Measurements from ENCODE around the gene RPS25. TPM values are rescaled to one million over a fixed set of nuclear protein-coding genes. Genes with fewer than 3 reads are reported as not detected.

The RPS25 gene
- total and polyA plus RNA-seq, 7 donors = 1,350 to 3,409 (median 2,533) TPM

DNA sequence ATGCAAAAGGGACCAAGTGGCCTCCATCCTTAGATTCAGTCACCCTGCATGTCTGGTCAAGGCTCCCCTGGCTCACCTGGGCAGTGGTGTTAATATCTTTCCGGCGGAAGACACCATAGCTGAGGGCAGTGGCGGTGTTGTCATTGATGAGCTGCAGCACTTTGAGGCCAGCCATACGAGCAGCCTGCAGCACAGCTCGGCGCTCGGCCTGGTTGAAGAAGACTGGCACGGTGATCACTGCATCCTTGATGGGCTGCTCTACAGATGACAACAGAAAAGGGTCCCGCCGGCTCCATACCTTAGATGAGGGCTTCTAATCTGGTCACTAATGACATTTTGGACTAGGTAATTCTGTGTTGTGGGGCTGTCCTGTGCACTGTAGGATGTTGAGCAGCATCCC is 36.3 kb upstream of the RPS25 start:
- TF ChIP-seq EP300 (IDR thresholded peaks at IDR 0.05) = no peak
- TF ChIP-seq POLR2A (IDR thresholded peaks at IDR 0.05) = no peak
- TF ChIP-seq, protein P1, sequence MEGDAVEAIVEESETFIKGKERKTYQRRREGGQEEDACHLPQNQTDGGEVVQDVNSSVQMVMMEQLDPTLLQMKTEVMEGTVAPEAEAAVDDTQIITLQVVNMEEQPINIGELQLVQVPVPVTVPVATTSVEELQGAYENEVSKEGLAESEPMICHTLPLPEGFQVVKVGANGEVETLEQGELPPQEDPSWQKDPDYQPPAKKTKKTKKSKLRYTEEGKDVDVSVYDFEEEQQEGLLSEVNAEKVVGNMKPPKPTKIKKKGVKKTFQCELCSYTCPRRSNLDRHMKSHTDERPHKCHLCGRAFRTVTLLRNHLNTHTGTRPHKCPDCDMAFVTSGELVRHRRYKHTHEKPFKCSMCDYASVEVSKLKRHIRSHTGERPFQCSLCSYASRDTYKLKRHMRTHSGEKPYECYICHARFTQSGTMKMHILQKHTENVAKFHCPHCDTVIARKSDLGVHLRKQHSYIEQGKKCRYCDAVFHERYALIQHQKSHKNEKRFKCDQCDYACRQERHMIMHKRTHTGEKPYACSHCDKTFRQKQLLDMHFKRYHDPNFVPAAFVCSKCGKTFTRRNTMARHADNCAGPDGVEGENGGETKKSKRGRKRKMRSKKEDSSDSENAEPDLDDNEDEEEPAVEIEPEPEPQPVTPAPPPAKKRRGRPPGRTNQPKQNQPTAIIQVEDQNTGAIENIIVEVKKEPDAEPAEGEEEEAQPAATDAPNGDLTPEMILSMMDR (IDR thresholded peaks at IDR 0.05) = no peak
- TF ChIP-seq POLR2AphosphoS5 (IDR thresholded peaks at IDR 0.05) = no peak
- intact Hi-C loops (cut with DNase I) = no loop called here
- Histone ChIP-seq H3K9me3 (no peaks in the 10 kb centered on the region), H3K36me3 (peaks cover 17 to 58% (median 46%) of the 10 kb centered on the region in 4 donors), H3K27ac (no peak overlapping the region), H3K4me1 (peaks cover 0 to 25% (median 23%) of the 10 kb centered on the region in 4 donors), H3K4me3 (no peak overlapping the region), H3K27me3 (no peaks in the 10 kb centered on the region)
- 97% methylated on average over 10 of the region's 10 CpGs for WGBS, 2 donors
- no peak for DNase-seq

DNA sequence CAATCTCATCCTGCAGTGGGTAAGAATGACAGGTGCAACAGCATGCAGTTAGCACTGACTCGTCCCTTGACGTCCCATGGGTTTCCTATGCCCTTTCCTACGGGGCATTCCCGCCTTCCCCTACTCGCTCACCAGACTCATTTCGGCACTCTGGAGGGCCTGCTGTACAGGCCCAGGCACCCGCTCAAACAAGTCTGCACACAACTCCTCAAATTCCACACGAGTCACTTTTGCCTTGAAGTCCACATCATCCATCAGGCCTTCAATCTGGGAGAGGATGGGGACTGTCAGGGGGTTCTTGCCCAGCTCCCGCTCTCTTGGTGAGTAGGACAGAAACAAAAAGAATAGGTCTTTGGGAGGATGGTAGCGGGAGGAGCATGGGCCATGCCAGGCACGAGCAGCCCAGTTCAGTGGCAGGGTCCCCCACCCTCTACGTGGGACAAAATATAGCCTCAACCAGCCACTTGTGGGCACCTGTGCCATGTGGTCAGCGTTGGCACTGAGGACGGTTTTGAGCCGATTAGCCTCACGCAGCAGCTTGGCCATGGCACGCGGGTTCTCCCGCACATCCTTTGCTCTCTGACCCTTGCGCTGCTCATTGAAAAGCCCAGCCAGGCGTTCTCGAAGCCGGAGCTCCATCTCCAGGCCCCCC is 34.1 kb upstream of the RPS25 start:
- peaks cover 33 to 80% (median 67%) of the 10 kb centered on the region in 4 donors for H3K36me3 ChIP-seq
- TF ChIP-seq EP300 (IDR thresholded peaks at IDR 0.05) (no peak), POLR2AphosphoS5 (IDR thresholded peaks at IDR 0.05) (no peak), POLR2A (IDR thresholded peaks at IDR 0.05) (no peak)
- TF ChIP-seq, protein P1 (IDR thresholded peaks at IDR 0.05) = no peak
- WGBS, 2 donors = 92 to 96% methylated on average over 23 of the region's 23 CpGs

DNA sequence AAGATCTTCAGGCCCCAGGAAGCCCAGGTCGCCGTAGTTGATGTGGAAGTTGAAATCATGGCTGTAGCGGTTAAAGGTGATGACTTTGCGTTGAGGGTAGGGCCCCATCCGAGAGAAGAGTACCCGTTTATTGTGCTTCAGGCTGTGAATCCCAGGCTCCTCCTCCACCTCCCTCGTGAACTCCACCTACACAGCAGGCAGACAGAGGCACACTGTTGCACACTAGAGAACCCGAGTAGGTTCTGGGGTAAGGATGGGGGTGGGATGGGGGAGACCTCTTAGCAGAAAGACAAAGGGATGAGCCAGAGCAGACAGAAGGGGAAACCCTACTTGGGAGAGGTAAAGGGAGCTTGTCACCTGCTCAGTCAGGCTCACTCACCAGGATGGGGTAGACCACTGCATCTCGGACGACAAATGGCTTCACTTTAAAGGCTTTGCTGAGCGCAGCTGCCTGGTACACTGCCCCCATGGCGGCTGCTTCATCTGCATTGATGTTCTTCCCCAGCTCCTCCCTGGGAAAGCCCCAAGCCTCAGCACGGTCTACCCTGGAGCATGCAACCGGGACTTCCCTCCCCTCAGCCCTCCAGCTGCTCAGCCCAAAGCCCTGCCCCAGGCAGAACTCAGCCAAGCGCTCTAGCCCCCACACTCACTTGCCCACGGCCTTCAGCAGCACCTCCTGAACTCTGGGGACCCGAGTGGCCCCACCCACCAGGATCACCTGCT is 33.5 kb upstream of the RPS25 start:
- Histone ChIP-seq H3K4me3 (no peak overlapping the region), H3K27ac (no peak overlapping the region), H3K4me1 (peaks cover 0 to 16% (median 13%) of the 10 kb centered on the region in 4 donors), H3K9me3 (no peaks in the 10 kb centered on the region), H3K27me3 (no peaks in the 10 kb centered on the region), H3K36me3 (peaks cover 33 to 86% (median 71%) of the 10 kb centered on the region in 4 donors)
- TF ChIP-seq POLR2A (IDR thresholded peaks at IDR 0.05) (no peak), EP300 (IDR thresholded peaks at IDR 0.05) (no peak), POLR2AphosphoS5 (IDR thresholded peaks at IDR 0.05) (no peak)
- TF ChIP-seq, protein P1 (IDR thresholded peaks at IDR 0.05) = no peak
- no peak for DNase-seq
- whole genome bisulfite sequencing, 2 donors = 74 to 81% methylated on average over 17 of the region's 17 CpGs
- intact Hi-C loops (cut with DNase I) = no loop called here

More for the DNA sequence above, 34.1 kb upstream of the RPS25 start:
- Histone ChIP-seq H3K27me3 (no peaks in the 10 kb centered on the region), H3K4me3 (no peak overlapping the region), H3K27ac (no peak overlapping the region), H3K9me3 (no peaks in the 10 kb centered on the region), H3K4me1 (peaks cover 0 to 16% (median 14%) of the 10 kb centered on the region in 4 donors)
- DNase-seq = no peak
- intact Hi-C loops (cut with DNase I) = no loop called here

DNA sequence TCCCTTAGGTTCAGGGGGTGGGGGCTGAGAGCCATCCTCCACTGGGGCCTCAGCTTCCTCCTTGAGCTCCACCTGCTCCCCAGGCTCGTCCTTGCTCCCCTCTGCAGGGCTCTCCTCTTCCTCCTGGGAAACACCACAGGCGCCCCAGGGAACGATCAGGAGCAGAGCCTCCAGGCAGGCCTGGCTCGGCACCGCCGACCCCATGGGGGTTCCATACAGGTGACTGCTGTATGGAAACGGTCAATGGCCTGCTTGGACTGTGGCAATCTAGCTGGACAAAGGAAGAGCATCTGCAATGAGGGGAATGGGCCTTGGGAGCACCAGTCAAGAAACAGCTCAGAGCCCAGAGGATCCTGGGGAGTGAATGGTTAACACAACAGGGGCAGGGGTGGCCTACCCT is 30.9 kb upstream of the RPS25 start:
- H3K27ac ChIP-seq = no peak overlapping the region
- H3K4me1 ChIP-seq = no peaks in the 10 kb centered on the region
- TF ChIP-seq POLR2A (IDR thresholded peaks at IDR 0.05) (no peak), EP300 (IDR thresholded peaks at IDR 0.05) (no peak), POLR2AphosphoS5 (IDR thresholded peaks at IDR 0.05) (no peak)
- TF ChIP-seq, protein P1 (IDR thresholded peaks at IDR 0.05) = no peak
- H3K9me3 ChIP-seq = no peaks in the 10 kb centered on the region
- peaks cover 33 to 96% (median 68%) of the 10 kb centered on the region in 4 donors for H3K36me3 ChIP-seq
- no peaks in the 10 kb centered on the region for H3K27me3 ChIP-seq
- intact Hi-C loops (cut with DNase I) = no loop called here
- no peak overlapping the region for H3K4me3 ChIP-seq
- no peak for DNase-seq
- 93 to 95% methylated on average over 7 of the region's 7 CpGs for WGBS, 2 donors

Data from sigmoid colon (tissue), 7 donors.